Endothelial cell (in vitro differentiated cells): ENCODE results near the gene MARCHF10. TPM values are rescaled to one million over a fixed set of nuclear protein-coding genes. Genes with fewer than 3 reads are reported as not detected.
"Not testable (repeated sequence)": the region's sequence is repeated elsewhere in the genome, so short reads cannot be mapped to it uniquely, and the experiment has no call there.

Experiments used
- DNase-seq: peaks from one replicate; pipeline ENCODE4 v3.0.0; 2021; ENCODE audit warnings: low spot score
- H3K27ac Mint-ChIP-seq: one replicate; pipeline ENCODE4 v1.8.0; 2021; ENCODE audit warnings: mixed read lengths, inconsistent platforms; ENCODE audit not compliant: unreplicated experiment
- H3K27me3 Mint-ChIP-seq: one replicate; pipeline ENCODE4 v1.8.0; 2021; ENCODE audit warnings: mild to moderate bottlenecking, moderate library complexity, mixed read lengths, inconsistent platforms; ENCODE audit not compliant: unreplicated experiment
- H3K36me3 Mint-ChIP-seq: one replicate; pipeline ENCODE4 v1.8.0; 2021; ENCODE audit warnings: mild to moderate bottlenecking, low read depth, mixed read lengths, inconsistent platforms; ENCODE audit not compliant: unreplicated experiment
- H3K4me1 Mint-ChIP-seq: one replicate; pipeline ENCODE4 v1.8.0; 2021; ENCODE audit warnings: mild to moderate bottlenecking, mixed read lengths, inconsistent platforms; ENCODE audit not compliant: unreplicated experiment
- H3K4me3 Mint-ChIP-seq: one replicate; pipeline ENCODE4 v1.8.0; 2021; ENCODE audit warnings: mild to moderate bottlenecking, mixed read lengths, inconsistent platforms; ENCODE audit not compliant: unreplicated experiment
- H3K9me3 Mint-ChIP-seq: one replicate; pipeline ENCODE4 v1.8.0; 2021; ENCODE audit warnings: mixed read lengths, inconsistent platforms; ENCODE audit not compliant: unreplicated experiment
- CTCF ChIP-seq: fragments of 200-600 bp; sonication (generic); IDR thresholded peaks from one replicate; pipeline ENCODE4 v1.5.0; 2021; ENCODE audit warnings: antibody characterized with exemption; ENCODE audit not compliant: unreplicated experiment
- total RNA-seq: library from RNA; stranded (reverse); fragmentation: NEBNext Ultra II Directional; extraction: Animal tissue kit (Norgen Biotek cat#: 25700); gene quantifications from one replicate; pipeline ENCODE4 v1.2.1, GENCODE V29; 2021; ENCODE audit not compliant: unreplicated experiment

Gene MARCHF10
- total RNA-seq, 1 donor from 2014 or later = not detected

GRCh38 chr17:62702746-62703260, 105.3 kb downstream of the MARCHF10 start:
- H3K36me3 Mint-ChIP-seq = peaks cover 8% of the 10 kb centered on the region
- no peak overlapping the region for H3K4me3 Mint-ChIP-seq
- H3K27ac Mint-ChIP-seq = no peak overlapping the region
- H3K27me3 Mint-ChIP-seq = peaks cover 4% of the 10 kb centered on the region
- peaks cover 24% of the 10 kb centered on the region for H3K4me1 Mint-ChIP-seq
- H3K9me3 Mint-ChIP-seq = no peaks in the 10 kb centered on the region
- no peak for DNase-seq
- TF ChIP-seq CTCF = no peak

GRCh38 chr17:62701706-62702085, 106.4 kb downstream of the MARCHF10 start:
- H3K9me3 Mint-ChIP-seq = no peaks in the 10 kb centered on the region
- peaks cover 7% of the 10 kb centered on the region for H3K27me3 Mint-ChIP-seq
- peaks cover 4% of the 10 kb centered on the region for H3K36me3 Mint-ChIP-seq
- peaks cover 16% of the 10 kb centered on the region for H3K4me1 Mint-ChIP-seq
- DNase-seq = no peak
- TF ChIP-seq CTCF = no peak
- no peak overlapping the region for H3K27ac Mint-ChIP-seq
- no peak overlapping the region for H3K4me3 Mint-ChIP-seq

GRCh38 chr17:62700964-62701705, 107.0 kb downstream of the MARCHF10 start:
- no peak for DNase-seq
- H3K27ac Mint-ChIP-seq = no peak overlapping the region

GRCh38 chr17:62698459-62698858, 109.7 kb downstream of the MARCHF10 start:
- H3K27ac Mint-ChIP-seq, H3K4me3 Mint-ChIP-seq, DNase-seq, H3K36me3 Mint-ChIP-seq, H3K9me3 Mint-ChIP-seq: not testable (repeated sequence)
- peaks cover 15% of the 10 kb centered on the region for H3K4me1 Mint-ChIP-seq
- peaks cover 13% of the 10 kb centered on the region for H3K27me3 Mint-ChIP-seq

More at GRCh38 chr17:62700964-62701705, 107.0 kb downstream of the MARCHF10 start:
- Mint-ChIP-seq H3K27me3 (peaks cover 7% of the 10 kb centered on the region), H3K4me1 (peaks cover 11% of the 10 kb centered on the region), H3K4me3 (no peak overlapping the region), H3K9me3 (no peaks in the 10 kb centered on the region), H3K36me3 (no peaks in the 10 kb centered on the region)
- no peak for TF ChIP-seq CTCF

GRCh38 chr17:62696726-62697490, 111.2 kb downstream of the MARCHF10 start:
- peaks cover 13% of the 10 kb centered on the region for H3K27me3 Mint-ChIP-seq
- peaks cover 18% of the 10 kb centered on the region for H3K4me1 Mint-ChIP-seq
- no peak overlapping the region for H3K27ac Mint-ChIP-seq
- no peak for DNase-seq
- TF ChIP-seq CTCF = no peak
- peaks cover 5% of the 10 kb centered on the region for H3K36me3 Mint-ChIP-seq
- H3K4me3 Mint-ChIP-seq = no peak overlapping the region
- no peaks in the 10 kb centered on the region for H3K9me3 Mint-ChIP-seq
